NOMO-1 treated with DMSO at 0.1 percent for 48 hours (cell line): ENCODE results near the gene ZNF689.

ENCODE experiments used
- DNase-seq: peaks from one replicate; lab custom pipeline; 2025; ENCODE audit not compliant: unreplicated experiment; lab: John Stamatoyannopoulos, UW

The ZNF689 gene

GRCh38 chr16:30609926-30610839, at the start of gene ZNF689:
ZNF689 (minus strand) TSS chr16:30610389; CDS start chr16:30610041, 348 bp downstream.
- DNase-seq = peak; percentile 90

- peak; percentile 99 for DNase-seq
Observed at GRCh38 chr16:30658731-30659506, 48.7 kb upstream of the ZNF689 start.

- DNase-seq = peak; percentile 99
Observed at GRCh38 chr16:30657866-30658730, 47.9 kb upstream of the ZNF689 start, which contains the start of gene FBRS. FBRS (plus strand) TSS chr16:30658431; CDS start chr16:30659519, 1,088 bp downstream.

GRCh38 chr16:30656974-30657865, 47.0 kb upstream of the ZNF689 start:
- DNase-seq = peak; percentile 37

GRCh38 chr16:30656388-30656787, 46.2 kb upstream of the ZNF689 start:
- no peak for DNase-seq

GRCh38 chr16:30655815-30656347, 45.7 kb upstream of the ZNF689 start:
- DNase-seq = no peak

- DNase-seq = no peak
Observed at GRCh38 chr16:30654856-30655255, 44.7 kb upstream of the ZNF689 start.

- DNase-seq = no peak
Observed at GRCh38 chr16:30652718-30653117, 42.5 kb upstream of the ZNF689 start.

- no peak for DNase-seq
Observed at GRCh38 chr16:30652005-30652296, 41.8 kb upstream of the ZNF689 start.

- DNase-seq = peak; percentile 64
Observed at GRCh38 chr16:30651124-30652004, 41.2 kb upstream of the ZNF689 start.

- peak; percentile 100 for DNase-seq
Observed at GRCh38 chr16:30650369-30651123, 40.4 kb upstream of the ZNF689 start, which contains the start of gene PRR14. PRR14 (plus strand) TSS chr16:30650960; CDS start chr16:30651646, 686 bp downstream.

- DNase-seq = peak; percentile 58
Observed at GRCh38 chr16:30649725-30650368, 39.7 kb upstream of the ZNF689 start.

GRCh38 chr16:30647274-30647571, 37.0 kb upstream of the ZNF689 start:
- no peak for DNase-seq

- DNase-seq = no peak
Observed at GRCh38 chr16:30645727-30646126, 35.5 kb upstream of the ZNF689 start.

GRCh38 chr16:30644334-30644830, 34.2 kb upstream of the ZNF689 start:
- DNase-seq = no peak

- DNase-seq = no peak
Observed at GRCh38 chr16:30641378-30641982, 31.3 kb upstream of the ZNF689 start.

- peak; percentile 68 for DNase-seq
Observed at GRCh38 chr16:30637944-30638343, 27.8 kb upstream of the ZNF689 start.
